ENCODE results near the gene PSMD13.
"Not testable (repeated sequence)": the region's sequence is repeated elsewhere in the genome, so short reads cannot be mapped to it uniquely, and the experiment has no call there.

The PSMD13 gene

DNA sequence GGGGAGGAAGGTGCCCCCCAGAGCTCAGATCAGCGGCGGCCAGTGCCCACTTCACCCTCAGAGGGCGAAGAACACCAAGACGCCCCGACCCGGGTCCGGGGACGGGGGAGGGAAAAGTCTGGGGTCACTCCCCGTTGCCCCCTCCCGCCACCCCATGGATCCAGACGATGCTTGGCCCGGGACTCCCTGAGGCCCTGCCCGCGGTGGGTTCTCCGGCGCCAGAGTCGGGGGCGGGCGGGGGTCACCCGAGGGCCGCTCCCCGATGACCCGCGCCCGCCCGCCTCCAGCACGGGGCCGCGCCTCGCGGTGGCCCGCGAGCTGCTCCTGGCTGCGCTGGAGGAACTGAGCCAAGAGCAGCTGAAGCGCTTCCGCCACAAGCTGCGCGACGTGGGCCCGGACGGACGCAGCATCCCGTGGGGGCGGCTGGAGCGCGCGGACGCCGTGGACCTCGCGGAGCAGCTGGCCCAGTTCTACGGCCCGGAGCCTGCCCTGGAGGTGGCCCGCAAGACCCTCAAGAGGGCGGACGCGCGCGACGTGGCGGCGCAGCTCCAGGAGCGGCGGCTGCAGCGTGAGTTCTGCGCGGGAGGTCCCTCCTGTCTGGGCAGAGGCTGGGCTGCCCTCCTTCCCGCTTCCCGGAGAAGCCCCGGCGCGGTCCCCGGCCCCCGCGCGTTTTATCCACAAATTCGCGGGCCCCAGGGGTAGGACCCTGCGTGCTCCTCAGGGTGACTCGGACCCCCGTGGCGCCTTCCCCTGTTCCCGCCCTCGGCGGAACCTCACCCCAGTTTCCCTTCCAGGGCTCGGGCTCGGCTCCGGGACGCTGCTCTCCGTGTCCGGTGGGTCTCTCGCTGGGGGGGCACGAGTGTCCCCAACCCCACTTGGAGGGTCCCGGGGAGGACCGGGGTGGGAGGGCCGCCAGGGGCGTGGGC is 42.5 kb downstream of the PSMD13 start:
- no peak for DNase-seq

DNA sequence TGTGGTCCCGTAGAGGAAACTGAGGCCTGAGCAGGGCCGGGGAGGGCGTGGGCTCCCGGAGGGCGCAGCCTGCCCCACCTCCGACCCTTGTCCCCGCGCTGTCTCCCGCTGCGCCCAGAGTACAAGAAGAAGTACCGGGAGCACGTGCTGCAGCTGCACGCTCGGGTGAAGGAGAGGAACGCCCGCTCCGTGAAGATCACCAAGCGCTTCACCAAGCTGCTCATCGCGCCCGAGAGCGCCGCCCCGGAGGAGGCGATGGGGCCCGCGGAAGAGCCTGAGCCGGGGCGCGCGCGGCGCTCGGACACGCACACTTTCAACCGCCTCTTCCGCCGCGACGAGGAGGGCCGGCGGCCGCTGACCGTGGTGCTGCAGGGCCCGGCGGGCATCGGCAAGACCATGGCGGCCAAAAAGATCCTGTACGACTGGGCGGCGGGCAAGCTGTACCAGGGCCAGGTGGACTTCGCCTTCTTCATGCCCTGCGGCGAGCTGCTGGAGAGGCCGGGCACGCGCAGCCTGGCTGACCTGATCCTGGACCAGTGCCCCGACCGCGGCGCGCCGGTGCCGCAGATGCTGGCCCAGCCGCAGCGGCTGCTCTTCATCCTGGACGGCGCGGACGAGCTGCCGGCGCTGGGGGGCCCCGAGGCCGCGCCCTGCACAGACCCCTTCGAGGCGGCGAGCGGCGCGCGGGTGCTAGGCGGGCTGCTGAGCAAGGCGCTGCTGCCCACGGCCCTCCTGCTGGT is 43.4 kb downstream of the PSMD13 start:
- no peak for DNase-seq

DNA sequence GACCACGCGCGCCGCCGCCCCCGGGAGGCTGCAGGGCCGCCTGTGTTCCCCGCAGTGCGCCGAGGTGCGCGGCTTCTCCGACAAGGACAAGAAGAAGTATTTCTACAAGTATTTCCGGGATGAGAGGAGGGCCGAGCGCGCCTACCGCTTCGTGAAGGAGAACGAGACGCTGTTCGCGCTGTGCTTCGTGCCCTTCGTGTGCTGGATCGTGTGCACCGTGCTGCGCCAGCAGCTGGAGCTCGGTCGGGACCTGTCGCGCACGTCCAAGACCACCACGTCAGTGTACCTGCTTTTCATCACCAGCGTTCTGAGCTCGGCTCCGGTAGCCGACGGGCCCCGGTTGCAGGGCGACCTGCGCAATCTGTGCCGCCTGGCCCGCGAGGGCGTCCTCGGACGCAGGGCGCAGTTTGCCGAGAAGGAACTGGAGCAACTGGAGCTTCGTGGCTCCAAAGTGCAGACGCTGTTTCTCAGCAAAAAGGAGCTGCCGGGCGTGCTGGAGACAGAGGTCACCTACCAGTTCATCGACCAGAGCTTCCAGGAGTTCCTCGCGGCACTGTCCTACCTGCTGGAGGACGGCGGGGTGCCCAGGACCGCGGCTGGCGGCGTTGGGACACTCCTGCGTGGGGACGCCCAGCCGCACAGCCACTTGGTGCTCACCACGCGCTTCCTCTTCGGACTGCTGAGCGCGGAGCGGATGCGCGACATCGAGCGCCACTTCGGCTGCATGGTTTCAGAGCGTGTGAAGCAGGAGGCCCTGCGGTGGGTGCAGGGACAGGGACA is 44.1 kb downstream of the PSMD13 start:
- DNase-seq, result no peak

DNA sequence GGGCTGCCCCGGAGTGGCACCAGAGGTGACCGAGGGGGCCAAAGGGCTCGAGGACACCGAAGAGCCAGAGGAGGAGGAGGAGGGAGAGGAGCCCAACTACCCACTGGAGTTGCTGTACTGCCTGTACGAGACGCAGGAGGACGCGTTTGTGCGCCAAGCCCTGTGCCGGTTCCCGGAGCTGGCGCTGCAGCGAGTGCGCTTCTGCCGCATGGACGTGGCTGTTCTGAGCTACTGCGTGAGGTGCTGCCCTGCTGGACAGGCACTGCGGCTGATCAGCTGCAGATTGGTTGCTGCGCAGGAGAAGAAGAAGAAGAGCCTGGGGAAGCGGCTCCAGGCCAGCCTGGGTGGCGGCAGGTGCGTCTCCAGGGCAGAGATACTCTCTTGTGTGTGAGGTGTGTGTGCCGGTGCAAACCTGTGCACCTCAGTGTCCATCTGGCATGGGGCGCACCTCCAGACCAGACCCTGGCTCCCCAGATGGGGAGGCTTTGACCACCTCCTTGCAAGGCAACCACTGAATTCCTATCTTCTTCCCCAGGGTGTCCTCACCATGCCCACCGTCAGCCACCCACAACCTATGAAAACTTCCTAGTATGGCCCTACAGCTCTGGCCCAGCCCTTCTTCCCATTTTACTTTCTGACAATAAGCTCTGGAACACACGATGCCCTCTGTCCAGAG is 44.8 kb downstream of the PSMD13 start:
- no peak for DNase-seq

DNA sequence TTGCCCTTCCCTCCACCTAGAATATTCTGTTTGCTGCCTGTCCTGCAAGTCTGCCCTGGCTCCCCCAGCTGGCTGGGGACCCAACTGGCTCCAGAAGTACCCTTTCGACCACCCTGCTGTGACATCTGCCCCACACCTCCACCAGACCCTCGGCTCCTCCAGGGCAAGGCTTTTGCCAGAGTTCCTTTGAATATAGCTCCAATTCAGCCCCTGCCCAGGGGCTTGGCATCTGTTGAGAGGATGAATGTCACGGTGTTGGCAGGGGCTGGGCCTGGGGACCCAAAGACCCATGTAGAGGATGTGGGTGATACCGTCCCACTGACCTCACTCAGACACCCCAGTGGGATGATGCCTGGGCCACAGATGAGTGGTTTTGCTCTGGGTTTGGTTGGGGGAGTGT is 45.4 kb downstream of the PSMD13 start:
- no peak for DNase-seq

DNA sequence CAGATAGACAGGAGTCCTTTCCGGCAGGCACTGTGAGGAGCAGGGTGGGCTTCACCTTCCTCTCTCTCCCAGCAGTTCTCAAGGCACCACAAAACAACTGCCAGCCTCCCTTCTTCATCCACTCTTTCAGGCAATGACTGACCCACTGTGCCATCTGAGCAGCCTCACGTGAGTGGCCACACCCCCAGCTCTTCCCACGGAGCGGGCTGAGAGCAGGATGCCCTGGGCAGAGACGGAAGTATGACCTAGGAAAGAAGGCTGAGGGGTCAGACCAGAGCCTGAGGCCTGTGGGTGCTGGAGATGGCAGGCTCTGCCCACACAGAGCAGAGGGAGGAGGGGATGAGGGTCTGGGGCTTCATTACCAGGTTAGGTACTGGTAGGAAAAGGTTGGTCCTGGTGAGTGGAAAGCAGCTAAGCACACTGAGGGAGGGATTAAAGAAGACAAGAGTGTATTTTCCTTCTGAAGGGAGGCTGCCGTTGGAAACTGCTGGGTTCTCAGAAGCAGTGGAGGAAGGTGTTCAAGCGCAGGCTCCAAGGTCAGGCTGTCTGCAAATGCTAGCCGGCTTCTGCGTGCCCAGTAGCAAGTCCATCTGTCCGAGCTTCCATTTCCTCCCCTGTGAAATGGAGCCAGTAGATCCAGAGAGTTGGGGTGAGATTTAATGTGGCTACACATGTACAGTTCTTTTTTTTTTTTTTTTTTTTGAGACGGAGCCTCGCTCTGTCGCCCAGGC is 46.0 kb downstream of the PSMD13 start:
- DNase-seq, result no peak

DNA sequence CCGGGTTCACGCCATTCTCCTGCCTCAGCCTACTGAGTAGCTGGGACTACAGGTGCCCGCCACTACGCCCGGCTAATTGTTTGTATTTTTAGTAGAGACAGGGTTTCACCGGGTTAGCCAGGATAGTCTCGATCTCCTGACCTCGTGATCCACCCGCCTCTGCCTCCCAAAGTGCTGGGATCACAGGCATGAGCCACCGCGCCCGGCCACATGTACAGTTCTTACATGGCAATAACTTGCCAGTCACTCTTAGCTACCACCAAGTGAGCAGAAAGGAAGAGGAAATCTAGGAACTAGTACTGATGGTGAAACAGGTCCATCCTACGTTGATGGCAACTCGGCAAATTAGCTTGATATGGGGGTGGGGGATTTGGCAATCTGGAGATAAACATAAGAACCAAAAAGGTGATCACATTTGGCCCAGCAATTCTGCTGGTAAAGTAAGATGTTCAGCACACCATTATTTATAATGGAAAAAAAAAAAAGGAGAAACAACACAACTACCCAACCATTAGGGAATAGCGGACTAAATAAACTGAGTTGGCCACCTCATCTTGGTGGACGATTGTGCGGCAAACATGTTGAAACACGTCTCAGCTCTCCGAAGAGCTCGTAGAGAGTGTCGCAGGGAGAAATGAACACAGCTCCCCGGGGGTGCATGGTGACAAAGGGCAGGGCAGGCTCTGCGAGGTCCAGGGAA is 46.8 kb downstream of the PSMD13 start:
- no peak for DNase-seq

DNA sequence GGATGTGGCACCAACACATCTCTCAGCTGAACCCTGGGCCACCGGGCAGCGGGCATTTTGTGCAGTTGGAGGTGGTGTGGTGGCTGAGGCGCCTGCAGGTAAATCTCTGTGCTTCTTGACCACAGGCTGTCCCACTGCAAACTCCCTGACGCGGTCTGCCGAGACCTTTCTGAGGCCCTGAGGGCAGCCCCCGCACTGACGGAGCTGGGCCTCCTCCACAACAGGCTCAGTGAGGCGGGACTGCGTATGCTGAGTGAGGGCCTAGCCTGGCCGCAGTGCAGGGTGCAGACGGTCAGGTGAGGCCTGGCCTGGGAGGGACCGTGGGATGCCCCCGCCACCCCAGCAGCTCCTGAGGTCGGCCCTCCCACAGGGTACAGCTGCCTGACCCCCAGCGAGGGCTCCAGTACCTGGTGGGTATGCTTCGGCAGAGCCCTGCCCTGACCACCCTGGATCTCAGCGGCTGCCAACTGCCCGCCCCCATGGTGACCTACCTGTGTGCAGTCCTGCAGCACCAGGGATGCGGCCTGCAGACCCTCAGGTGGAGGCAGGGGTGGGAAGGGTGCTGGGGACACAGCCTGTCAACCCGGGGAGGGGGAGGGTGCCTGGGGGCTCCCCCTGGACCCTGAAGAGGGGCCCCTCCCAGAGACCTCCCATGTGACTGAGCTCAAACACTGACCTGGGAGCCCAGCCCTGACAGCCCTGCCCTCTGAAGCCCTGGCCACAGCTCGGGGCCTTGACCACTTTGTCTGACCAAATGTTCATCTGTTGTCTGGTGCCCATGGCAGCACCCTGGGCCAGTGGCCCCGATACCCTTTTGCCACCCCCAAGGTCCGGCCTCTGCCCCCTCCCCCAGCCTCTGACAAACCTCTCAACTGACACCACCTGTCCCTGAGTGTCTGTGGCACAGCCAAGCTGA is 47.6 kb downstream of the PSMD13 start:
- DNase-seq, result no peak

DNA sequence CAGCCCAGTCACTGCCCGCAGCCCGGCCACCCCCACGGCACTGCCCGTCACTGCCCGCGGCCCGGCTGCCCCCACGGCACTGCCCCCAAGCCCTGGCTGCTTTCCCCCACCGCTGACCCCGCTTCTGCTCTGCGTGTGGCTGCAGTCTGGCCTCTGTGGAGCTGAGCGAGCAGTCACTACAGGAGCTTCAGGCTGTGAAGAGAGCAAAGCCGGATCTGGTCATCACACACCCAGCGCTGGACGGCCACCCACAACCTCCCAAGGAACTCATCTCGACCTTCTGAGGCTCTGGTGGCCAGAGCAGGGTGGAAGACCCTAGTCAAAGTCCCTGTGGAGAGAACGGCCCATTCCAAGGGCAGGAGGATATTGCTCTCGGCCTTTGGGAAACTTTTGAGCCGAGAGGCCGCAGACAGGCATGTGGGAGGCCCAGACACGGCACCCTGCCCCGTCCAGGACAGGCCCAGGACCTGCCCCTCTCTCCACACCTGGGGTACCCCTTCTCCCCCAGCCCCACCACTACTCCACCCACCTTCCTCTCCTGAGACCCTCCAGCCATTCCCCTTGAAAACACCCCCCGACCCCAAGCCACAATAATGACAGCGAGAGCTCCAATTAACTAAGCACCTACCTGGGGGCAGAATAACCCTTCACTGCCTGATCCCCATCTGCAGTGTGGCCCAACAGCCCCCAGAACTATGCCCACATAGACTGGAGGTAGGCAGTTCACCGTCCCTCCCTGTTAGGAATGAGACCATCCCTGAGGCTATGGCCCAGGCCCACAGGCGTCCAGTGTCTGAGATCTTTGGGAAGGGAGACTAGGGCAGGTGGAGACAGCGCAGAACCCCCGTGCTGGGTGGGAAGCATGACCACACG is 48.5 kb downstream of the PSMD13 start:
- DNase-seq, result no peak

DNA sequence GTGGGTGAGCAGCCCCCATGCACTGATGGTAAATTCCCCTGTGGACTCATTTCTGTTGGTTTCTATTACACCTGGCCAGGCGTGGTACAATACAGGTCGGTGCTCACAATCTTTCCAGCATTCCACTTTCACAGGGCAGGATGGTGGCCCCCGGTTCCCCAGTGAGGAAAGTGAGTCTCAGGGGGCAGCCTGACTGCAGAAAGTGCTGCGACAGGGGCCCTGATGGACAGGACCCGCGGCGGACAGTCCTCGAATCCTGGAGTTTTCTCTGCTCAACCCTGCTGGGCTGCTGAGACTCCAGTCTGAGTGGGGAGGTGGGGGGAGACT is 49.1 kb downstream of the PSMD13 start:
- no peak for DNase-seq

DNA sequence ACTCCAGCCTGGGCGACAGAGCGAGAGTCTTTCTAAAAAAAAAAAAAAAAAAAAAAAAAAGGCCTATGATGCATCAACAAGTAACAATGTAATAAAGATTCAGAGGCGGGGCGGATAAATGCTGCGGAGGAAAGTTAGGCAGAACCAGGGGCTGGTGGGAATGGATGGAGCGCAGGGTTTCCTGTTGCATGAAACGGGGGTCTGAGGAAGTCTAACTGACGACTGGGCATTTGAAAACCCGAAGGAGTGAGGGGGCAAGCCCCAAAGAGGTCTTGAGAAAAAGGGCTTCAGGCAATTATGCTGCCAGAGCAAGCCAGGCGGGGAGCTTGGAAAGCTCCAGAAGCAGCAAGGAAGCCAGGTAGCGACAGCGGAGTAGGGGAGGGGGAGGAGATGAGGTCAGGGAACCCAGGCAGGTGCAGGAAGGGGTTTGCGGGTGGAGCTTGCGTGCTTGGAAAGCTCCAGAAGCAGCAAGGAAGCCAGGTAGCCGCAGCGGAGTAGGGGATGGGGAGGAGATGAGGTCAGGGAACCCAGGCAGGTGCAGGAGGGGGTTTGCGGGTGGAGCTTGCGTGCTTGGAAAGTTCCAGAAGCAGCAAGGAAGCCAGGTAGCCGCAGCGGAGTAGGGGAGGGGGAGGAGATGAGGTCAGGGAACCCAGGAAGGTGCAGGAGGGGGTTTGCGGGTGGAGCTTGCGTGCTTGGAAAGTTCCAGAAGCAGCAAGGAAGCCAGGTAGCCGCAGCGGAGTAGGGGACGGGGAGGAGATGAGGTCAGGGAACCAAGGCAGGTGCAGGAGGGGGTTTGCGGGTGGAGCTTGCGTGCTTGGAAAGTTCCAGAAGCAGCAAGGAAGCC is 50.4 kb downstream of the PSMD13 start:
- not testable (repeated sequence) for DNase-seq

DNA sequence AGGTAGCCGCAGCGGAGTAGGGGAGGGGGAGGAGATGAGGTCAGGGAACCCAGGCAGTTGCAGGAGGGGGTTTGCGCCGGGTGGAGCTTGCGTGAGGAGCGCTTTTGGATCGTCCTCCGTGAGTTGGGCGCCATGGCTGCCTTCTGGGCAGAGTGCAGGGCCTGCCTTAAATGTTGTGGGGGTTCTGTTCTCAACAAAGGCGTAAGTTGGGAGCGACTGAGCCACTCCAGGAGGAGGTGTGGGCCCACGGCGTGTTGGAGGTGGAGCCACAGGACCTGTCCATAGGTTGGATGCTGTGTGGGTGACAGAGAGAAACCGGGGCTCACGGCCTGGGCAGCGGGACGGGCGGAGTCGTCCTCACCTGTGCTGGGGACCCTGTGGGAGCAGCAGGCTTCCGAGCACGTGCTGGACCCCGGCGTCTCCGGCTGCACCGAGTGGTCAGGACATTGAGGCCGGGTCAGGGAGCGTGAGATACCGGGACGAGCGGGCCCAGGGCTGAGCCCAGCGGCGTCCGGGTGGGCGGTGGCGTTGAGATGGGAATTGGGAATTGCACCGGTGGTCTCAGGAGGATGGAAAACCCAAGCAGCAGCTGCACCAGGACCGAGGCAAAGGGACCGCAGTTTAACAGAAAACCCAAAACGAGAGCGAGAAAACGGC is 51.2 kb downstream of the PSMD13 start:
- no peak for DNase-seq

DNA sequence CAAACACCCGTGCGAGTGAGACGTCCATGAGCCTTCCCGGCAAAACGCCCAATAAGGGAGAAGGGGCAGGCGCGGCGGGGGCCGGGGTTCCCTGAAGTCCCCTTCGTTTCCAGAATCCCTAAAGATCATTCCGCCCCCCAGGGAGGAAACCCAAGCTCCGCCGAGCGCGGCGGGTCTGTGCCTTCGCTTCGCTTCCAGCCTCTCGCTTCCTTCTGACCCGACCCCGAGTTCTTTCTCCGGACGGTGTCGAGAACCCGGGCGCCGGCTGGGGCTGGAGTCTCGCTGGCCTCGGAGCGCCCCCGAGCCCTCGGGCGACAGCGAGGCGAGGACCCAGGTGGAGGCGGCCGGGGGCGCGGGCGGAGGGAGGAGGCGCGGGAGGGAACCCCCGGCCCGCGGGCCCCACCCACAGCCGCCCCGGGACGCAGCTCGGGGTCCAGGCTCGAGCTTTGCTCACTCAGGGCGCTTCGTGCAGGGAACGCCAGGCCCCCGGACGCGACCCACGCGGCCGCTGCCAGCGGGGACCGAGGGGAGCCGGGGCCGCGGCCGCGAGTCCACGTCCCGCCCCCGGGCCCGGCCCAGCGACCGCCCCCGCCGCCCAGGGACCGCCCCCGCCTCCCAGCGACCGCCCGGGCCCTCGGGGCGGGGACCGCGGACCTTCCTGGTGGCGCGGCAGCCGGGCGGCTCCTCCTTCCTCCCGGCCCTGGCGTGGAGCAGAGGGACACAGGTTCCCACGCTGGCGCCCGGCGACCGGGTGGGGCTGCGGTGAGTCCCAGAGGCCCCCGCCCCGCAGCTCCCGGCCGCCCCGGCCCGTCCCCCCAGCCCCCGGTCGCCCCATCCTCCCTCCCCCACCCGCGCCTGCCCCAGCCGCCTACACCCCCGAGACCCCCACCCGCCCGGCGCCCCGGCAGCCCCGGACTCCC is 52.0 kb downstream of the PSMD13 start, which contains the start of gene PGGHG:
PGGHG (plus strand) TSS at position 649 of the 920 bp plus-strand sequence. CDS start 691 bp downstream, outside the sequence.
- no peak for DNase-seq

DNA sequence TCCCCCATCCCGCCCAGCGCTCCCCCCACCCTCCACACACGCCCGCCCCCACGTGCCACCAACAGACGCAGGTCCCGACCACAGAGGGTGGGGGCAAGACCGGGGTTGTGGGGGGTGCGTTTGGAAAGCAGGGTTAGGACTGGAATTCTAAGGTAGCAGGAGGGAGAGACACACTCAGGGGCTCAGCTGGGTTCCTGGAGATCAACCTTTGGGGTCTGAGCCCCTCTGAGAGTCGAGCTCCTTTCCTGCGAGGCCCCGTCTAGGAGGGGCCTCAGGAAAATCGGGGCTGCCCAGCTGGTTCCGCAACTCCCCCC is 52.6 kb downstream of the PSMD13 start:
- no peak for DNase-seq

DNA sequence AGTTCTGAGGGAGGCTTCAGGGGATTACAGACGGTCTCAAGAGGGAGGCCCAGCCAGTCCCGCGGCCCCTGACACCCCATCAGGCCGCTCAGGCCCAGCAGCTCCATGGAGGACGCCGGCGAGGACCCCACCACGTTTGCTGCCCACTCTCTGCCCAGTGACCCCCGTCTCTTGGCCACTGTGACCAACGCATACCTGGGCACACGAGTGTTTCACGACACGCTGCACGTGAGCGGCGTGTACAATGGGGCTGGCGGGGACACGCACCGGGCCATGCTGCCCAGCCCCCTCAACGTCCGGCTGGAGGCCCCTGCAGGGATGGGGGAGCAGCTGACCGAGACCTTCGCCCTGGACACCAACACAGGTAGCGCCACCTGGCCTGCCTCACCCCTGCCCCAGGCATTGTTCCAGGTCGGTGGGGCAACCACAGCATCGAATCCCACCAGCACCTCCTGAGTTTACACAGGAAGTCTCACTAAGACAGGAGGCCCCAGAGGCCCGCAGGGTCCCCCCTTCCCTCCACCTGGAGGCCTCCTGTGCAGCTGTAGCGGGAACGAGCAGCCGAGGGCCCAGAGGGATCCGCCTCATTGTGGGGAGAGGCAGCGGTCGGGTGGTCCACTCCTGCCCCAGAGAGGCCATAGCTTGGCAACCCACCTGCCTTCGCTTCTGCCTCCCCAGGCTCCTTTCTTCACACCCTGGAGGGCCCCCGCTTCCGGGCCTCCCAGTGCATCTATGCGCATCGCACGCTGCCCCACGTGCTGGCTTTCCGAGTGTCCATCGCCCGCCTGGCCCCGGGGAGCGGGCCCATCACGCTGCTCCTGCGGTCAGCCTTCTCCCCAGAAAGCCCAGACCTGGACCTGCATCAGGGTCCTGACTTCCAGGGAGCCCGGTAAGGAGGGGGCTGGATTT is 53.2 kb downstream of the PSMD13 start:
- DNase-seq, result no peak
